ENCODE results near the gene CD2AP.

Gene CD2AP

DNA sequence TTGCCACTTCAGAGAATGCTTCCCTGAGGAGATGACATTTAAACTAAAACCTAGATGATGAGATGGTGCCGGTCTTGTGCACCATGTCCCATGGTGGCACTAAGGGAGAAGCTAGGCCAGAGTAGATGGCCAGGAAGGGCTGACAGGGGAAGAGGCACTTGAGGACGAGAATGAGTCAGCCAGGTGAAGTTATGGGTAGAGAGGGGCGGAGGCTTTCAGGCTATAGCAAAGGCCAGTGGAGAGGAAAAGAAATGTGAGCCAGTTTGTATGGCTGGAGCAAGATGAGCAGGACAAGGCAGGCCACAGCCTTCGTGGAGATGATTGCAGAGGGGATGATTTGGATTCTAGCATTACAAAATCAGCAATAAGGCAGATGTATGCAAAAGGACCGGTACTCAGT is 176.1 kb downstream of the CD2AP start:
- TF ChIP-seq, protein P1, sequence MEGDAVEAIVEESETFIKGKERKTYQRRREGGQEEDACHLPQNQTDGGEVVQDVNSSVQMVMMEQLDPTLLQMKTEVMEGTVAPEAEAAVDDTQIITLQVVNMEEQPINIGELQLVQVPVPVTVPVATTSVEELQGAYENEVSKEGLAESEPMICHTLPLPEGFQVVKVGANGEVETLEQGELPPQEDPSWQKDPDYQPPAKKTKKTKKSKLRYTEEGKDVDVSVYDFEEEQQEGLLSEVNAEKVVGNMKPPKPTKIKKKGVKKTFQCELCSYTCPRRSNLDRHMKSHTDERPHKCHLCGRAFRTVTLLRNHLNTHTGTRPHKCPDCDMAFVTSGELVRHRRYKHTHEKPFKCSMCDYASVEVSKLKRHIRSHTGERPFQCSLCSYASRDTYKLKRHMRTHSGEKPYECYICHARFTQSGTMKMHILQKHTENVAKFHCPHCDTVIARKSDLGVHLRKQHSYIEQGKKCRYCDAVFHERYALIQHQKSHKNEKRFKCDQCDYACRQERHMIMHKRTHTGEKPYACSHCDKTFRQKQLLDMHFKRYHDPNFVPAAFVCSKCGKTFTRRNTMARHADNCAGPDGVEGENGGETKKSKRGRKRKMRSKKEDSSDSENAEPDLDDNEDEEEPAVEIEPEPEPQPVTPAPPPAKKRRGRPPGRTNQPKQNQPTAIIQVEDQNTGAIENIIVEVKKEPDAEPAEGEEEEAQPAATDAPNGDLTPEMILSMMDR (IDR thresholded peaks at IDR 0.05; ENCODE audit: low read depth, low read length): no peak
- no peak for DNase-seq
- Histone ChIP-seq H3K4me3 (ENCODE audit: low read depth, low read length) (no peak overlapping the region), H3K4me1 (no peaks in the 10 kb centered on the region), H3K27me3 (no peaks in the 10 kb centered on the region), H3K36me3 (no peaks in the 10 kb centered on the region), H3K9me3 (no peaks in the 10 kb centered on the region)

DNA sequence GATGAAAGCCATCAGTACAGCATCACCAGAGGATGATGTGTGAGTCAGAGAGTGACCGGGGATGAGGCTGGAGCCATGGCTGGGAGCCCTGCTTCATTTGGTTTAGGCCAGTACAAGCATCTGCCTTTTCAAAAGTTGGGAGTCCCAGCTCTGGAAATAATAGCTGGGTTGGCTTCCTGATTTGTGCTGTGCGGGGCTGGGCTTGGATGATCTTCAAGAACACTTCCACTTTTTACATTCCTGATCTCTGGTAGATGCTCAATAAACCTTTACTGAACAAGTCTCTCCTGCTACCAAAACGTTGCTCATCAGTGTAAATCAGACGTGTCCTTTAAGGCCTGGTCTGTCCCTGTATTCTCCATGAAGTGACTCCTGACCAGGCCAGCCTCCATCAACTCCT is 176.7 kb downstream of the CD2AP start:
- no peak for DNase-seq
- Histone ChIP-seq H3K36me3 (no peaks in the 10 kb centered on the region), H3K4me1 (no peaks in the 10 kb centered on the region), H3K4me3 (ENCODE audit: low read depth, low read length) (no peak overlapping the region), H3K27me3 (no peaks in the 10 kb centered on the region), H3K9me3 (no peaks in the 10 kb centered on the region)
- TF ChIP-seq, protein P1 (IDR thresholded peaks at IDR 0.05; ENCODE audit: low read depth, low read length): no peak

DNA sequence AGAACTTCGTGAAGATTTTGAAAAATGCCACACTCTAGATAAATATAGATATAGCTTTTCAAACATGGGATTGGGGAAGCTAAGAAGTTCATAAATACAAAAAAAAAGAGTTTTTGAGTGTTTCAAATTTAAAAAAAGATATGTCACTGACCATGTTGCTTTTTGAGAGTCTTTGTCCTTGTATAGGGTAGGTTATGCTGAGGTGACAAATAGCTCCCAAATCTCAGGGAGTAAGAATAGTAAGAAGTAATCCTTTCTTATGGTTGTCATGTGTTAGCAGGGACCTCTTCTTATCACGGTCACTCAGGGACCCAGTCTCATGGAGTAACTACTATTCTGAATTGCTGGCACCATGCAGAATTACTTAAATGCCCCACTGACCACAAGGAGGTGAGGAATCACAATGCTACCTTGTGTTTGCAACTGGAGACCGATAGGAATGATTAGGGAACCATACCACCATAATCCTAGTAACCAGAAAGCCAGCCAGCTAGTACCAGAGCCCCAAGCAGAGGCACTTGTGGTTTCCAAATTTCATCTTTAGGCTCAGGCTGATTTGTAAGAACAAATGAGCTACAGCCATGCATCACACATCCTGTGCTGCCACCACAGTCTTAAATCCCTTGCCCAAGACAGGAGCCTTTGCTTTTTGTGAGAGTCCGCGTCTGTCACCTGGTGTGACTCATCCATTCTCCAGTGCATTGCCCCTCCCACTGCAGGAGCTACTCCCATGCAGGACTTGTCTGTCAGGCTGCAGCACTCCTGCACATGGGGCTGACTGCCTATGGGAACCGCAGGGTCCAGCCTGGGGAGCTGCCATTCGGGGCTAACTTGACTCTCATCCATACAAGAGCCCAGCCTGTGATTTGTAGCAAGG is 178.4 kb downstream of the CD2AP start:
- no peaks in the 10 kb centered on the region for H3K9me3 ChIP-seq
- TF ChIP-seq, protein P1 (IDR thresholded peaks at IDR 0.05; ENCODE audit: low read depth, low read length): no peak
- H3K27me3 ChIP-seq: no peaks in the 10 kb centered on the region
- no peak overlapping the region for H3K4me3 ChIP-seq (ENCODE audit: low read depth, low read length)
- H3K36me3 ChIP-seq: no peaks in the 10 kb centered on the region
- H3K4me1 ChIP-seq: no peaks in the 10 kb centered on the region
- DNase-seq: peak; percentile 37

DNA sequence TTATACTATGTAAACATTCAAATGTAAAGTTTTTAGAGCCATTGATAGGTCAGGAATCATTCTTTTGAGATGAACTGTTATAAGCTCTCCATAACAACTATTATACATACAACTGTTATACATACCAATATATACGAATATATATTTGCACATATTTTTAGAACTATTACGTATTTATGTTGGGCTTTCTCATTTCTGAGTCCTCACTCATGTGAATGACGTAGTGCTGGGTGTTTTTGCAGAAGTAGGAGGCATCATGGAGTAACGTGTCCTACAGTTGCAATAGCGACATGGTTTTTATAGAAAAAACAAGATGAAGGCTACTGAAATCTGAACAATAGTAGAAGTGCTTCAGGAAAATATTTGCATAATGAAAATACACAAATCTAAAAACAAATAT is 184.4 kb downstream of the CD2AP start:
- no peaks in the 10 kb centered on the region; the same call in none of the 2 replicates for H3K27me3 ChIP-seq
- no peaks in the 10 kb centered on the region for H3K4me1 ChIP-seq
- no peaks in the 10 kb centered on the region for H3K36me3 ChIP-seq
- TF ChIP-seq, protein P1 (IDR thresholded peaks at IDR 0.05; ENCODE audit: low read depth, low read length): no peak
- no peaks in the 10 kb centered on the region for H3K9me3 ChIP-seq
- DNase-seq: no peak
- no peak overlapping the region for H3K4me3 ChIP-seq (ENCODE audit: low read depth, low read length)

DNA sequence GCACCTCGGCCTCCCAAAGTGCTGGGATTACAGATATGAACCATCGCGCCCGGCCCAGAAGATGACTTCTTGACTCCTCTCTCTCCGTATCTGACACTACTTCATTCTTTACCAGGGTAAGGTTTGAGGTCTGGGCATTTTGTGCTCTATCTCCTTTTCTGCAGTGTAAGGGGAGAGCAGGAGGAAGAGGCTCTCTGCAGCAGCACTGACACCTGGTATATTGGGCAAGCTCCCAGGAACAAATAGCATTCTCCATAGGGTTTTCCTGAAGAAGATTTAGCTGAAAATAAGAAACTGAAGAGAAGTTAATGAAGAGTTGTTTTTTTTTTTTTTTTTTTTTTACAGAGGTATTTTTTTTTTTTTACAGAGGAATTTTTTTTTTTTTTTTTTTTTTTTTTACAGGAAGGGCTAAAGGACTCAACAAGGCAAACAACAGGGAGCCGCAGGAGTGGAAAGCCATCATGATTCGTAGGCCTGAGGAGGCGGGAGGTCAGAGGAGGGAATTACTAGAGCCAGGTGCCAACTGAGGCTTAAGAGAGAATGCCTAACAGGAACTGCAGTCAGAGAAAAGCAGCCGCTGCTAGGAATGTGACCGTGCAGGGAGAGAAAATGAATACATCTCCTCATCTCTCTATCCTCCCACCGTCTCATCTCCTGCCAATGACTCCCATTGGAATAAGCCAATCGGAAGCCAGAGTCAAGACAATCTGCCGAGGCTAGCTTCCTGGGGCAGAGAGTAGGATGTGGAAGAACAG is 186.1 kb downstream of the CD2AP start:
- no peak for DNase-seq
- H3K4me3 ChIP-seq (ENCODE audit: low read depth, low read length): no peak overlapping the region
- H3K4me1 ChIP-seq: no peaks in the 10 kb centered on the region
- H3K36me3 ChIP-seq: no peaks in the 10 kb centered on the region
- no peaks in the 10 kb centered on the region for H3K9me3 ChIP-seq
- TF ChIP-seq, protein P1 (IDR thresholded peaks at IDR 0.05; ENCODE audit: low read depth, low read length): no peak
- H3K27me3 ChIP-seq: no peaks in the 10 kb centered on the region; the same call in none of the 2 replicates
